ENCODE data around the gene SEZ6L2.

DNA sequence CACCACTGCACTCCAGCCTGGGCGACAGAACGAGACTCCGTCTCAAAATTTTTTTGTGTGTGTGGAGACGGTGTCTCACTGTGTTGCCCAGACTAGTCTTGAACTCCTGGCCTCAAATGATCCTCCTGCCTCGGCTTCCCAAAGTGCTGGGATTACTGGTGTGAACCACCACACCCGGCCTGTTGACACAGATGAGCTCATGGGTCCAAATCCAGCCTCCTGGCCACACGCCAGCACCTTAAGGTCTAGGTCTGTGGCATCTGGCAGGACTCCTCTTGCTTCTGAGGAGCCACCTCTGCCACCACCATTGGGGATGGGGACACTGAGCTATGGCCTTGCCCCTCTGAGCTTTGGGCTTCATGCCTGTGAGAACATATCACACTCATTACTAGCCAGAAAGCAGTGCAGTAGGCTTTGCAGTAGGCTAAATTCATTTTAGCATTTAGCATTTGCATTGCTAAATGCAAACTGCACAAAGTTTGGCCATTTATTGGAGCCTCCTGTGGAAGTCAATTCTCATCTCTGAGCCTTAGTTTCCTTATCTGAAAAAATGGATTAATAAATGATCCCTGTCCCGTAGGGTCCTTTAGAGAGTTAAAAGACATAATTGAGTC is 30.8 kb downstream of the SEZ6L2 start:
- TF ChIP-seq, protein P1, sequence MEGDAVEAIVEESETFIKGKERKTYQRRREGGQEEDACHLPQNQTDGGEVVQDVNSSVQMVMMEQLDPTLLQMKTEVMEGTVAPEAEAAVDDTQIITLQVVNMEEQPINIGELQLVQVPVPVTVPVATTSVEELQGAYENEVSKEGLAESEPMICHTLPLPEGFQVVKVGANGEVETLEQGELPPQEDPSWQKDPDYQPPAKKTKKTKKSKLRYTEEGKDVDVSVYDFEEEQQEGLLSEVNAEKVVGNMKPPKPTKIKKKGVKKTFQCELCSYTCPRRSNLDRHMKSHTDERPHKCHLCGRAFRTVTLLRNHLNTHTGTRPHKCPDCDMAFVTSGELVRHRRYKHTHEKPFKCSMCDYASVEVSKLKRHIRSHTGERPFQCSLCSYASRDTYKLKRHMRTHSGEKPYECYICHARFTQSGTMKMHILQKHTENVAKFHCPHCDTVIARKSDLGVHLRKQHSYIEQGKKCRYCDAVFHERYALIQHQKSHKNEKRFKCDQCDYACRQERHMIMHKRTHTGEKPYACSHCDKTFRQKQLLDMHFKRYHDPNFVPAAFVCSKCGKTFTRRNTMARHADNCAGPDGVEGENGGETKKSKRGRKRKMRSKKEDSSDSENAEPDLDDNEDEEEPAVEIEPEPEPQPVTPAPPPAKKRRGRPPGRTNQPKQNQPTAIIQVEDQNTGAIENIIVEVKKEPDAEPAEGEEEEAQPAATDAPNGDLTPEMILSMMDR (IDR thresholded peaks at IDR 0.05): no peak
- TF ChIP-seq POLR2A (IDR thresholded peaks at IDR 0.05): no peak

Measured in thyroid gland (tissue), 4 donors.